ENCODE results near the gene ATXN7L3B. TPM values are rescaled to one million over a fixed set of nuclear protein-coding genes. Genes with fewer than 3 reads are reported as not detected.

ATXN7L3B gene
- total and polyA plus RNA-seq, 2 of the 4 experiments (the other 2 are of a cell fraction), result 12.9 to 21.7 TPM

- Histone ChIP-seq H4K20me1 (ENCODE audit: insufficient read depth, low read length) (no peaks in the 10 kb centered on the region), H3K9me1 (ENCODE audit: insufficient read depth, low read length) (no peaks in the 10 kb centered on the region), H2BK5ac (ENCODE audit: low read depth, low read length, poor library complexity, severe bottlenecking) (no peak overlapping the region), H3K18ac (ENCODE audit: low read depth, low read length) (no peak overlapping the region), H3K4me1 (ENCODE audit: control insufficient read depth, insufficient read depth, low read length) (no peaks in the 10 kb centered on the region), H2BK120ac (ENCODE audit: low read depth, low read length) (no peak overlapping the region), H4K8ac (ENCODE audit: low read depth in 2 of 2, low read length in 2 of 2) (no peak overlapping the region), H2AK9ac (replicated peaks; ENCODE audit: low read depth, low read length, poor library complexity) (no peak overlapping the region), H3K27ac (ENCODE audit: insufficient read depth, low read length) (no peak overlapping the region), H3K79me1 (ENCODE audit: low read depth in 1 of 2, low read length in 2 of 2) (no peaks in the 10 kb centered on the region), H3K4me2 (ENCODE audit: low read depth, low read length) (no peak overlapping the region), H3K14ac (replicated peaks; ENCODE audit: low read depth, low read length) (no peak overlapping the region), H3K27me3 (ENCODE audit: control insufficient read depth, insufficient read depth, low read length) (no peaks in the 10 kb centered on the region), H3K9ac (ENCODE audit: low read depth, low read length) (no peak overlapping the region), H2AFZ (replicated peaks; ENCODE audit: low read length, poor library complexity) (no peak overlapping the region), H3K9me3 (ENCODE audit: control insufficient read depth, insufficient read depth, low read length) (no peaks in the 10 kb centered on the region), H3K23ac (ENCODE audit: low read depth, low read length) (no peak overlapping the region), H2BK15ac (ENCODE audit: low read depth, low read length) (no peak overlapping the region), H2AK5ac (ENCODE audit: low read depth, low read length) (no peak overlapping the region), H2BK20ac (ENCODE audit: low read depth, low read length) (no peak overlapping the region), H4K91ac (ENCODE audit: insufficient read depth, low read depth, low read length) (no peak overlapping the region), H3K36me3 (ENCODE audit: control insufficient read depth, insufficient read depth, low read length) (no peaks in the 10 kb centered on the region), H3K56ac (ENCODE audit: extremely low read depth, insufficient read depth, low read length) (no peak overlapping the region), H3K4me3 (ENCODE audit: insufficient read depth, low read depth, low read length) (no peak overlapping the region), H4K5ac (ENCODE audit: low read depth, low read length) (no peak overlapping the region), H3K4ac (ENCODE audit: low read depth, low read length) (no peak overlapping the region)
- WGBS, 2 experiments (ENCODE audit: extremely low coverage in 2 of 2, insufficient read length in 1 of 2), result no CpG with 5 or more reads among the region's 2 CpGs
- TF ChIP-seq NFE2L2 (IDR thresholded peaks at IDR 0.05; ENCODE audit: low read depth, low read length) (no peak), CEBPB (IDR thresholded peaks at IDR 0.05; ENCODE audit: low read depth, low read length) (peak; percentile 70; the same call in 1 of the 2 replicates)
- BruUV-seq (replicated peaks), result no TSS peak
- ATAC-seq (ENCODE audit: low read depth) (no peak), DNase-seq (no peak)
- CTCF ChIA-PET, result no interaction called here
- intact Hi-C loops (cut with micrococcal nuclease) (no loop called here), in situ Hi-C loops (cut with MboI; ENCODE audit: low sequenced_read_pairs) (no loop called here), dilution Hi-C loops (cut with HindIII; ENCODE audit: low sequenced_read_pairs, unreplicated experiment) (no loop called here)
- POLR2A ChIA-PET (ENCODE audit: unreplicated experiment), result no interaction called here
Measured at GRCh38 chr12:74526535-74526934, 11.1 kb upstream of the ATXN7L3B start.
